GM23248 (cell line): ENCODE results near the gene PCDHA11. TPM values are rescaled to one million over a fixed set of nuclear protein-coding genes. Genes with fewer than 3 reads are reported as not detected.
A peak's percentile ranks its signal among the peaks of the same experiment; 100 is the strongest.

Experiments
- DNase-seq: peaks from one replicate; pipeline ENCODE4 v3.0.0-alpha.2; 2015
- H2AFZ ChIP-seq: fragments of 200-600 bp; sonication (generic); 2 replicates; pipeline ENCODE4 v1.6.1; 2016; ENCODE audit warnings: antibody characterized with exemption
- H3F3A ChIP-seq: fragments of 200-600 bp; sonication (generic); 2 replicates; pipeline ENCODE4 v1.6.1; 2016; ENCODE audit warnings: mild to moderate bottlenecking, antibody characterized with exemption, mixed run types; ENCODE audit not compliant: insufficient read depth
- H3K27ac ChIP-seq: fragments of 200-600 bp; sonication (generic); 2 replicates; pipeline ENCODE4 v1.5.1; 2016; ENCODE audit warnings: mild to moderate bottlenecking
- H3K27me3 ChIP-seq: fragments of 200-600 bp; sonication (generic); replicated peaks from 2 replicates; pipeline ENCODE4 v1.6.1; 2016; ENCODE audit warnings: mild to moderate bottlenecking; ENCODE audit not compliant: insufficient read depth
- H3K36me3 ChIP-seq: fragments of 200-600 bp; sonication (generic); 2 replicates; pipeline ENCODE4 v1.6.1; 2016; ENCODE audit warnings: low read depth, mild to moderate bottlenecking
- H3K4me1 ChIP-seq: fragments of 200-600 bp; sonication (generic); 2 replicates; pipeline ENCODE4 v1.6.1; 2016; ENCODE audit warnings: mild to moderate bottlenecking; ENCODE audit not compliant: insufficient read depth
- H3K4me2 ChIP-seq: fragments of 200-600 bp; sonication (generic); one replicate; pipeline ENCODE4 v1.6.1; 2016; ENCODE audit warnings: mild to moderate bottlenecking; ENCODE audit not compliant: unreplicated experiment
- H3K4me3 ChIP-seq: fragments of 200-600 bp; sonication (generic); 2 replicates; pipeline ENCODE4 v1.5.1; 2016; ENCODE audit warnings: mild to moderate bottlenecking
- H3K79me2 ChIP-seq: fragments of 200-600 bp; sonication (generic); 2 replicates; pipeline ENCODE4 v1.6.1; 2016; ENCODE audit warnings: mild to moderate bottlenecking; ENCODE audit not compliant: insufficient read depth
- H3K9ac ChIP-seq: fragments of 200-600 bp; sonication (generic); 2 replicates; pipeline ENCODE4 v1.6.1; 2016; ENCODE audit warnings: mild to moderate bottlenecking
- H3K9me2 ChIP-seq: fragments of 200-600 bp; sonication (generic); 2 replicates; pipeline ENCODE4 v1.6.1; 2016; ENCODE audit warnings: mixed run types, mild to moderate bottlenecking, moderate library complexity; ENCODE audit not compliant: insufficient read depth
- H3K9me3 ChIP-seq: fragments of 200-600 bp; sonication (generic); one replicate; pipeline ENCODE4 v1.6.1; 2017; ENCODE audit warnings: low read depth
- H4K20me1 ChIP-seq: fragments of 200-600 bp; sonication (generic); 2 replicates; pipeline ENCODE4 v1.6.0; 2016; ENCODE audit not compliant: insufficient read depth
- EZH2 ChIP-seq: fragments of 200-600 bp; sonication (generic); IDR thresholded peaks from 2 replicates; pipeline ENCODE4 v1.6.1; 2018; ENCODE audit warnings: antibody characterized with exemption, mild to moderate bottlenecking; ENCODE audit not compliant: insufficient read depth, poor library complexity, severe bottlenecking
- EZH2phosphoT487 ChIP-seq: fragments of 200-600 bp; sonication (generic); IDR thresholded peaks from 2 replicates; pipeline ENCODE4 v1.6.1; 2018; ENCODE audit warnings: antibody characterized with exemption, moderate library complexity, mild to moderate bottlenecking, low read depth; ENCODE audit not compliant: insufficient read depth
- WGBS, 2 experiments: methylation state at CpG; one replicate each; pipeline ENCODE4 v1.1.6; 2015 to 2017; ENCODE audit warnings: low lambda C conversion rate in 2 of 2, low coverage in 1 of 2; ENCODE audit errors: missing lambda C conversion rate in 2 of 2; 5-methylcytosine and 5-hydroxymethylcytosine counted together
- in situ Hi-C: fragments of 300-500 bp; cut with MboI; formaldehyde crosslinking; loops from 2 replicates; pipeline ENCODE4 v1.15.0; 2020
- polyA plus RNA-seq: library from polyadenylated mRNA; unstranded; fragments of >200 nt; fragmentation: Nextera tagmentation; extraction: Ambion mirVana; gene quantifications from 2 replicates; pipeline ENCODE4 v1.2.1, GENCODE V29; 2016
- total RNA-seq: library from RNA; depleted of rRNA; stranded (reverse); fragments of >200 nt; shearing (Covaris generic); gene quantifications from 2 replicates; pipeline ENCODE4 v1.2.3, GENCODE V29; 2014

Gene PCDHA11
- total and polyA plus RNA-seq, 2 experiments from 2014 or later, result not detected

- Histone ChIP-seq H3K9me3 (peaks cover 2% of the 10 kb centered on the region), H3K27me3 (no peaks in the 10 kb centered on the region), H3K36me3 (no peaks in the 10 kb centered on the region), H3K4me2 (no peak within 1 kb of the TSS), H3K9me2 (no peaks in the 10 kb centered on the region), H3K4me3 (peak within 1 kb of the TSS; percentile 32), H3K4me1 (no peaks in the 10 kb centered on the region), H2AFZ (peak within 1 kb of the TSS; percentile 37), H3K27ac (no peak within 1 kb of the TSS), H3K79me2 (no peaks in the 10 kb centered on the region), H3K9ac (peak within 1 kb of the TSS; percentile 24; the same call in 1 of the 2 replicates), H4K20me1 (no peaks in the 10 kb centered on the region), H3F3A (no peaks in the 10 kb centered on the region)
- peak; percentile 41 for DNase-seq
- WGBS, 2 experiments, result 19 to 24% methylated on average over 43 of the region's 44 CpGs
- TF ChIP-seq EZH2 (no peak), EZH2phosphoT487 (no peak)
- in situ Hi-C loops, result no loop called here
Observed at GRCh38 chr5:140855772-140856674, 12.7 kb upstream of the PCDHA11 start, which contains the start of gene PCDHA10. Gene PCDHA10 (plus strand): TSS chr5:140855897. CDS start chr5:140856049, 152 bp downstream.

- H3K9me3 ChIP-seq, result peaks cover 2% of the 10 kb centered on the region
- no peak overlapping the region for H3K4me2 ChIP-seq
- H3K9me2 ChIP-seq, result no peaks in the 10 kb centered on the region
- H4K20me1 ChIP-seq, result no peaks in the 10 kb centered on the region
- H3K4me1 ChIP-seq, result no peaks in the 10 kb centered on the region
- no peaks in the 10 kb centered on the region for H3K79me2 ChIP-seq
- no peaks in the 10 kb centered on the region for H3F3A ChIP-seq
- no peak overlapping the region for H3K27ac ChIP-seq
- TF ChIP-seq EZH2, result no peak
- TF ChIP-seq EZH2phosphoT487, result no peak
- no peaks in the 10 kb centered on the region for H3K27me3 ChIP-seq
- DNase-seq, result no peak
- H2AFZ ChIP-seq, result no peak overlapping the region
- H3K36me3 ChIP-seq, result no peaks in the 10 kb centered on the region
- in situ Hi-C loops, result no loop called here
- H3K9ac ChIP-seq, result no peak overlapping the region
- no peak overlapping the region for H3K4me3 ChIP-seq
- 50 to 52% methylated on average over 71 to 94 of the region's 94 CpGs for WGBS, 2 experiments
Observed at GRCh38 chr5:140857177-140857986, 11.4 kb upstream of the PCDHA11 start.

GRCh38 chr5:140857987-140858240, 10.8 kb upstream of the PCDHA11 start:
- Histone ChIP-seq H3K9me3 (peaks cover 2% of the 10 kb centered on the region), H4K20me1 (no peaks in the 10 kb centered on the region), H3K4me3 (no peak overlapping the region), H3F3A (no peaks in the 10 kb centered on the region), H3K9ac (no peak overlapping the region), H2AFZ (no peak overlapping the region), H3K9me2 (no peaks in the 10 kb centered on the region), H3K27ac (no peak overlapping the region), H3K27me3 (no peaks in the 10 kb centered on the region), H3K79me2 (no peaks in the 10 kb centered on the region), H3K36me3 (no peaks in the 10 kb centered on the region), H3K4me1 (no peaks in the 10 kb centered on the region), H3K4me2 (no peak overlapping the region)
- WGBS, 2 experiments, result 47 to 52% methylated on average over 17 to 22 of the region's 22 CpGs
- DNase-seq, result no peak
- TF ChIP-seq EZH2phosphoT487 (no peak), EZH2 (no peak)
- in situ Hi-C loops, result no loop called here

- no peaks in the 10 kb centered on the region for H3K36me3 ChIP-seq
- no peaks in the 10 kb centered on the region for H3K79me2 ChIP-seq
- H3K9me2 ChIP-seq, result no peaks in the 10 kb centered on the region
- no peak overlapping the region for H3K27ac ChIP-seq
- TF ChIP-seq EZH2phosphoT487 (no peak), EZH2 (no peak)
- peaks cover 2% of the 10 kb centered on the region for H3K9me3 ChIP-seq
- H3K4me2 ChIP-seq, result no peak overlapping the region
- no peak overlapping the region for H2AFZ ChIP-seq
- no peaks in the 10 kb centered on the region for H3K27me3 ChIP-seq
- WGBS, 2 experiments, result 45 to 52% methylated on average over 76 of the region's 76 CpGs
- no peak overlapping the region for H3K4me3 ChIP-seq
- in situ Hi-C loops, result no loop called here
- H3K9ac ChIP-seq, result no peak overlapping the region
- H3K4me1 ChIP-seq, result no peaks in the 10 kb centered on the region
- no peak for DNase-seq
- H4K20me1 ChIP-seq, result no peaks in the 10 kb centered on the region
- no peaks in the 10 kb centered on the region for H3F3A ChIP-seq
Observed at GRCh38 chr5:140862441-140863295, 6.1 kb upstream of the PCDHA11 start.
